ENCODE data around the gene ZBTB18. TPM values are rescaled to one million over a fixed set of nuclear protein-coding genes. Genes with fewer than 3 reads are reported as not detected.

The ZBTB18 gene
- total and polyA plus RNA-seq, 7 donors = 7.4 to 19.7 (median 15.3) TPM

- TF ChIP-seq POLR2AphosphoS5 (IDR thresholded peaks at IDR 0.05) (no peak), CTCF (IDR thresholded peaks at IDR 0.05) (no peak), EP300 (IDR thresholded peaks at IDR 0.05) (no peak), POLR2A (IDR thresholded peaks at IDR 0.05) (no peak)
- Histone ChIP-seq H3K36me3 (no peaks in the 10 kb centered on the region), H3K27ac (no peak overlapping the region), H3K9me3 (peaks cover 0 to 6% (median 2%) of the 10 kb centered on the region in 4 donors), H3K4me1 (no peaks in the 10 kb centered on the region), H3K4me3 (no peak overlapping the region), H3K27me3 (no peaks in the 10 kb centered on the region)
- WGBS, 2 donors = 35 to 70% methylated on average over 8 of the region's 8 CpGs
- no peak for DNase-seq
- intact Hi-C loops (cut with DNase I) = no loop called here
These were observed 38.5 kb downstream of the ZBTB18 start for GRCh38 chr1:244089561-244089960.

DNA sequence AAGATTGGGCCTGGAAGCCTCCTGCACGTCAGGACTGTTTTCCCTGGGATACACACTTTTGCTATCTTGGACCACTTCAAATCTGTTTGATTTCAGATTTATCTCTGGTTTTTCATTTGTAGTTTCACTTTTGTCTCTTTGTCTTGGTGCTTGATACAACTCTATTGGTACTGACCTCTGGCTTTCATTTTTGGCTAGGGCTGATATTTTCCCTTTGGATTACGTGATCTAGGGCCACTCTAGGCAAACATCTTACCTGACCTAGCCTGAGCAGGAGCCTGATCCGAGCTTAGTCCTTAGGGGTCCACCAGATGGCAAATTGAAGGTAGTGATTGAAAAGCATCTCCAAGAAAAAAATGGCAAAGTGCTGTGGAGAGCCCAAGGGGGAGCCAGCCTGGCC, 39.6 kb downstream of the ZBTB18 start:
- Histone ChIP-seq H3K36me3 (no peaks in the 10 kb centered on the region), H3K4me3 (no peak overlapping the region), H3K4me1 (no peaks in the 10 kb centered on the region), H3K9me3 (peaks cover 0 to 5% (median 2%) of the 10 kb centered on the region in 4 donors), H3K27ac (no peak overlapping the region), H3K27me3 (no peaks in the 10 kb centered on the region)
- no peak for TF ChIP-seq CTCF (IDR thresholded peaks at IDR 0.05)
- 46 to 71% methylated on average over 3 of the region's 3 CpGs for WGBS, 2 donors
- intact Hi-C loops (cut with DNase I) = no loop called here
- no peak for DNase-seq

GRCh38 chr1:244092293-244092963, 41.3 kb downstream of the ZBTB18 start:
- H3K9me3 ChIP-seq = no peaks in the 10 kb centered on the region
- intact Hi-C loops (cut with DNase I) = no loop called here
- no peak for DNase-seq
- no peaks in the 10 kb centered on the region for H3K36me3 ChIP-seq
- no peak for TF ChIP-seq POLR2A (IDR thresholded peaks at IDR 0.05)
- no peak for TF ChIP-seq EP300 (IDR thresholded peaks at IDR 0.05)
- no peak for TF ChIP-seq CTCF (IDR thresholded peaks at IDR 0.05)
- no peak for TF ChIP-seq POLR2AphosphoS5 (IDR thresholded peaks at IDR 0.05)
- no peak overlapping the region for H3K27ac ChIP-seq
- WGBS, 2 donors = 17 to 59% methylated on average over 6 of the region's 6 CpGs
- H3K4me1 ChIP-seq = no peaks in the 10 kb centered on the region
- no peak overlapping the region for H3K4me3 ChIP-seq
- H3K27me3 ChIP-seq = no peaks in the 10 kb centered on the region

DNA sequence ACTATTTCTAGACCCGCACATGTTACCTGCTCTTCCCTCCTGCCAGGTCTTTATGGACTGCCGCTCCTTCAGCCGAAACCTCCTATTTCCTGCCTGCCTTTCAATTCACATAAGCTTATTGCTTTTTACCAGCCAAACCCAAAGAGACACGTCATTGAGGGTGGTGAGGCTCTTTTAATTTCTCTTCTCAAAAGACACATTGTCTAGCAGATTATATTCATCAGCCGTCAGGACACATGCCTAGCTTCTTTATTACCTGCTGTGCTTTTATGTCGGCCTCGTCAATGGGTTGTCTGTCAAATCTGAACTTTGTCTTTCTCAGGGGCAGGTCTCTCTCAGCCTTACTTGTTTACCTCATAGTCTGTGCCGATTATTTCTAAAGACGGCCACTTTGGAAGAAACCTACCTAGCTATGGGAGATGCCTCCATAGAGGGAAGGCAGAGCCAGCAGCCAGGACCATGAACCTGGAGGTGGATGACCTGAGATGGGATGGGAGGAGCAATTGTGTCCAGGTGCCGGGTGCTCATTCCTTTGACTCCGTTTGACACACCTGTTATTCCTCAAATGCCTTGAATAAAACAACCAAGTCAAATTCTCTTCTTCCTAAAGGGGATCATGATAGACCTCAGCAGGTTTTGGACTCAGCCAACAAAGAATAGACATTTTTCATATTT, 42.0 kb downstream of the ZBTB18 start:
- intact Hi-C loops (cut with DNase I) = no loop called here
- Histone ChIP-seq H3K27me3 (no peaks in the 10 kb centered on the region), H3K27ac (no peak overlapping the region), H3K9me3 (no peaks in the 10 kb centered on the region), H3K4me3 (no peak overlapping the region), H3K36me3 (no peaks in the 10 kb centered on the region), H3K4me1 (no peaks in the 10 kb centered on the region)
- DNase-seq = no peak
- 20 to 64% methylated on average over 11 of the region's 11 CpGs for WGBS, 2 donors
- TF ChIP-seq POLR2A (IDR thresholded peaks at IDR 0.05) (no peak), POLR2AphosphoS5 (IDR thresholded peaks at IDR 0.05) (no peak), EP300 (IDR thresholded peaks at IDR 0.05) (no peak), CTCF (IDR thresholded peaks at IDR 0.05) (no peak)

Data from sigmoid colon (tissue), 7 donors.